GM10847 (cell line): Measurements from ENCODE around the gene LHFPL2.

Experiments
- POLR2A ChIP-seq: IDR thresholded peaks from 2 replicates; pipeline ENCODE4 v1.6.1; 2011; ENCODE audit not compliant: insufficient read length; ENCODE audit errors: extremely low read depth

The LHFPL2 gene

DNA sequence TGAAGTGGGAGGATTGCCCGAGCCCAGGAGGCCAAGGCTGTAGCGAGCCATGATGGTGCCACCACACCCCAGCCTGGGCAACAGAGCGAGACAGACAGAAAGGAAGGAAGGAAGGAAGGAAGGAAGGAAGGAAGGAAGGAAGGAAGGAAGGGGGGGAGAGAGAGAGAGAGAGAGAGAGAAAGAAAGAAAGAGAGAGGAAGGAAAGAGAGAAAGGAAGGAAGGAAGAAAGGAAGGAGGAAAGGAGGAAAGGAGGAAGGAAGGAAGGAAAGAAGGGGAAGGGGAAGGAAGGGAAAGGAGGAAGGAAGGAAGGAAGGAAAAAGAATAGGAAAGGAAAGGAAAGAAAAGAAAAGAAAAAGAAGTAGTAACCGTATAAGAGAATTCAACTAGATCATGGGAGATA is 20.8 kb upstream of the LHFPL2 start:
- TF ChIP-seq POLR2A = no peak

DNA sequence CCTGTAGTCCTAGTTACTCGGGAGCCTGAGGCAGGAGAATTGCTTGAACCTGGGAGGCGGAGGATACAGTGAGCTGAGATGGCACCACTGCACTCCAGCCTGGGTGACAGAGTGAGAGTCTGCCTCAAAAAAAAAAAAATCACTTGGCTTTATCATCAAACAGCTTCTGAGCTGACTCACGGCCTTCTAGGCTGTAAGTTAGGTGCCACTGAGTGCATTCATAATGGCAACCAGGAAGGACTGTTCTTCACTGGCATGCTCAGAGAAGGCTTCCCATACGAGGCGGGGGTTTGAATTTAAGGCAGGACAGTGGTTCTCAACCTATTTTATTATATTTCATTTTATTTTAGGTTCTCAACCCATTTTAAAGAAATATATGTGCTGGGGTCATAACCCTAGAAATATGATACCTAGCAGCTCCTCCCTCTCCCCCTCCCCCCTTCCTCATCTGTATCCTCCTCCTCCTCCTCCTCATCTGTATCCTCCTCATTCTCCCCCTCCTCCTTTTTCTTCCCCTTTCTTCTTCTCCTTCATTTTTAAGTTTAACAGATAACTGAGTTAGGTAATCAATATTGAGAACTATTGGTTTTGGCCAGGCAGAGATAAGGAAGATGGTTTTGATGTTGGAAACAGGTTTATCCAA is 19.0 kb upstream of the LHFPL2 start:
- no peak for TF ChIP-seq POLR2A

DNA sequence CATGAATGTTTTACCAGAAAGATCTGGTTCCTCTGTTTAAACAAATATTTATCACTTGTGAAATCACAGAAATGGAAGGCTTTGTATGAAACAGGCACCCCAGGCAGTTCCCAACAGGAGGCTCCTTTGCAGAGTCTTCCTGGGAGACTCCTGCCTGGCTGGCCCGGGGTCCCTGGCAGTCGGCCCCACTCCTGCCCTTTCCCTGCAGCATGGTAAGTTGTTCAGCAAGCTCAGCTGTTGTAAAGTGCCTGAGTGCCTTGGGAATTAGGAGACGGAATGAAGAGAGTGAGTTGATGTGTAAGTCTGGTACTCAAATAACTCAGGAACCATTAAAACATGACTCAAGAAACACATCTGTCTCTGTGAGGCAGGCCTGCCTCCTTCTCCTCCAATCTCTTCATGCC is 17.5 kb upstream of the LHFPL2 start:
- no peak for TF ChIP-seq POLR2A

- TF ChIP-seq POLR2A = no peak
Measured at GRCh38 chr5:78665534-78665933, 17.0 kb upstream of the LHFPL2 start.

- TF ChIP-seq POLR2A = no peak
Measured at GRCh38 chr5:78662323-78662722, 13.8 kb upstream of the LHFPL2 start.

- no peak for TF ChIP-seq POLR2A
Measured at GRCh38 chr5:78661691-78662090, 13.1 kb upstream of the LHFPL2 start.

- no peak for TF ChIP-seq POLR2A
Measured at GRCh38 chr5:78661044-78661443, 12.5 kb upstream of the LHFPL2 start.

GRCh38 chr5:78660401-78660800 is 11.8 kb upstream of the LHFPL2 start:
- TF ChIP-seq POLR2A = no peak

GRCh38 chr5:78659714-78660113 is 11.1 kb upstream of the LHFPL2 start:
- no peak for TF ChIP-seq POLR2A

DNA sequence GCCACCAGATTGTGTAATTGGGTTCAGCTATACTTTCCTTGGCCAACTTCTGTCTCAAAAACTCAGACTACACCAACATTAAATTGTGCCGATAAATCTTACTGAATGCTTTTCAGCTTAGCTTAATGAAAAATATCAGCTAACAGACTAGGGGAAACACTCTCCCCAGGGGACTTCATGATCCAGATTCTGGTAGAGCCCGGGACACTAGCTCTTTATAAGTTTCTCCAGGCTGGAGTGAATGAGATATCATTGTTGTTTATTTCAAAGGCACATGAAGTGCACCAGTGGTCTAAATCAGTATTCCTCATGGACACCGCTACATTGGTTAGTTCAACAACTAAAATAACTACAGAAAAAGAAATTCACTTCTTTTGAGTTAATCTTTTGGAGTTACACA is 10.5 kb upstream of the LHFPL2 start:
- no peak for TF ChIP-seq POLR2A

DNA sequence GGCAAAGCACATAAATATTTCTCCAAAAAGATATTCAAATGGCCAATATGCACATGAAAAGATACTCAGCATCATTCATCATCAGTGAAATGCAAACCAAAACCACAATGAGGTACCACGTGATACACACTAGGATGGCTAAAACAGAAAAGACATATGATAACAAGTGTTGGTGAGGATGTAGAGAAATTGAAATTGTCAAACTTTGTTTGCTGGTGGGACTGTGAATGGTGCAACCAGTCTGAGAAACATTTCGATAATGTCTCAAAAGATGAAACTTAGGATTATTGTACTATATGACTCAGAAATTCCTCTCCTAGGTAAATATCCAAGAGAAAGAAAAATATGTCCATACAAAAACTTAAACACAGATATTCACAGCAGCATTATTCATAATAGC is 8.6 kb upstream of the LHFPL2 start:
- no peak for TF ChIP-seq POLR2A

DNA sequence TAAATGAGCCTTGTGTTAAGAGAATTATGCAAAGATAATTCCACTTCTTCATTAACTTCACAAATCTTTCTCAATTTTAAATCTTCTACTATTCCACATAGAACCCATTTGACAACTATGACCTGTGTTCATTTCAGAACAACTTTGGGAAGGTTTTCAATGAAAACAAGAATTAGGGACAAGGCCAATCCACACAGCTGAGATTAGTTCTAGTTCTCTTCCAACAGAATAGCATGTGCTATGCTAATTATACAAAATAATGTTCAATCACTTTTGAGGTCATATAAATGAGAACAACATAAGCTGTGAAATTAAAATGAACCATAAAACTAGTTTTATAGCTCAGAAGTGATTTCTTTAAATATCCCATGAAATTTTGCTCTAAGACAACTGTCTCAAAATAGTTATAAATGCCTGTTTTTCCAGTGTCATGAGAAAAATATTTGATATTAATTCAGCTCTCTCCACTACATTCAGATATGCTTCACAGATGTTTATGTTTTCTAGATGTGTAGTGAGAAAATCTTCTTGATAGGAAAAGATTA is 7.2 kb upstream of the LHFPL2 start:
- TF ChIP-seq POLR2A = no peak

DNA sequence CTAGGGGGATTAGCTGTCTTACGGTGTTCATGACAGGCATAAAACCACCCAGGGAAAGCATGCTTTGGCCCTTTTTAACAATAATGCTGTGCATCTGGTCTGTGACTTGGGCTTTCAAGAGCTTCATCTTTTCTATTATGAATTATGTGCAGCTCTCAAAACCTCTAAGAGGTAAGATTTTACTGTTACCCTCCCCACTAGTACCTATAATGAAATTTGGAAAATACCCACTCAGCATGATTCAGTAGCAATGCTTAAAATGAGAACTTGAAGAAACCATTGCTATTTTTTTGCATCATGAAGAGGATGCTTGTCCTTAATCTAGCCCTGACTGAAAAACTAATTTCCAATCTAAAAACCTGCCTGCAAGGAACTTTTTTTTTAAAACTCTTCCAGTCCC is 5.8 kb upstream of the LHFPL2 start:
- no peak for TF ChIP-seq POLR2A

DNA sequence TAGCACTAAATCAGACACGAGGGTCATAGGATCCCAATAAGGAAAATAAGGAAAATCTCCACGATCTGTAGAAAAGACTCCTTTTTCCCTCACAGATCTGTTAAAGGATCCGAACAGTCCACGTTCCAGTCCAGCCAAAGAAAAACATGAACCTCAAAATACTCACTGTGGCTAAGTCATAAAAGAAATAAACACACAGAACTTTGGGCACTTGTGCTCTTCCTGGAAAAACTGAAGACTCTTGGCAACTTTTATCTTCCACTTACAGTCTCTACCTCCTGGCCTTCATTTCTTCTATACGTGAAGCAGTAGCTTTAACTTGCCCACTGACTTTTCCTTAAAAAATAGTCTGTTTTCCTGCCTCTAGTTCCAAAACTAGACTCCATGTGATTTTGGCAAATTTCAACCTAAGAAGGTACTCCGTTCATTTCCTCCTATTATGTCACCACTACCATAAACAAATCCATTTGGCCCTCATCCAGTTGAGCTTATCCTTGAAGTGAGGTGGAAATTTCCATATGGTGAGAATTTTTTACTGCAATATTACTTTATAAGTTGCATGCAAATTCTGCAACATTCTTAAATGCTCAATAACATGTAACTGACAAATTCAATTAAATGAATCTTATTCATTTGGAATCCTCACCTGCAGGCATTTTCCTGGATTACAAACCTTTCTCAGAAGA is 5.3 kb upstream of the LHFPL2 start:
- TF ChIP-seq POLR2A = no peak

GRCh38 chr5:78653031-78653430 is 4.5 kb upstream of the LHFPL2 start:
- TF ChIP-seq POLR2A = no peak

DNA sequence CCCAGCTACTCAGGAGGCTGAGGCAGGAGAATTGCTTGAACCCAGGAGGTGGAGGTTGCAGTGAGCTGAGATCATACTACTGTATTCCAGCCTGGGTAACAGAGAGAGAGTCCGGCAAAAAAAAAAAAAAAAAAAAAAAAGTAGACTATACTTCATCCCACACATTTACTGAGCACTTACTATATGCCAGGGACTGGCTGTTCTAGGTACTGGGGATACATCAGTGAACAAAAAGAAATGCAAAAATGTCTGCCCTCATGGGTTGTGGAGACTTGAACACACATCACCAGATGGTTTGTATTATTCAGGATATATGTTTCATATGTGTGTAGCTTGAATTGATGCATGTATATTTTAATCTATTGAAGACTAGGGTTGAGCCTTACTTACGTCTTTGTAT is 2.9 kb upstream of the LHFPL2 start:
- no peak for TF ChIP-seq POLR2A

- no peak for TF ChIP-seq POLR2A
Measured at GRCh38 chr5:78650531-78650930, 2.0 kb upstream of the LHFPL2 start.

- no peak for TF ChIP-seq POLR2A
Measured at GRCh38 chr5:78649861-78650496, 1.4 kb upstream of the LHFPL2 start.
